OCI-LY7 (cell line): ENCODE results near the gene AHSG.
"Not testable (repeated sequence)": the region's sequence is repeated elsewhere in the genome, so short reads cannot be mapped to it uniquely, and the experiment has no call there.

Experiments
- EZH2phosphoT487 ChIP-seq: fragments of 200-600 bp; sonication (generic); IDR thresholded peaks from 2 replicates; pipeline ENCODE4 v1.6.1; 2018; ENCODE audit warnings: low read depth, borderline replicate concordance, mild to moderate bottlenecking, mixed run types, antibody characterized with exemption, low read length, moderate library complexity, mixed read lengths
- TF ChIP-seq, protein P1 (sequence below): fragments of 200-600 bp; sonication (generic); conservative IDR thresholded peaks from 2 replicates; pipeline ENCODE4 v1.5.1; 2014; ENCODE audit warnings: mild to moderate bottlenecking, antibody characterized with exemption, low read length, moderate library complexity, mixed read lengths

DNA sequence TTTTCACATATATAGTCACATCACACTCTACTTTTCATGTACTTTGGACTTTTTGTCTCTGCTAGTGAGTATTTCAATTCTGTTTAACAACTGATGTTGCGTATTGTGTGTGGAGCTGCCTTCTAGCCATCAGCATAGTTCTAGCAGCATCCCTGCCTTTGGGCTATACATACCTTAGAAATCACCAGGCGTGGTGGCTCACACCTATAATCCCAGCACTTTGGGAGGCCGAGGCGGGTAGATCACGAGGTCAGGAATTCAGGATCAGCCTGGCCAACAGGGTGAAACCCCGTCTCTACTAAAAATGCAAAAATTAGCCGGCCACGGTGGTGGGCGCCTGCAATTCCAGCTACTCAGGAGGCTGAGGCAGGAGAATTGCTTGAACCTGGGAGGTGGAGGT, 26.6 kb upstream of the AHSG start:
- TF ChIP-seq, protein P1, sequence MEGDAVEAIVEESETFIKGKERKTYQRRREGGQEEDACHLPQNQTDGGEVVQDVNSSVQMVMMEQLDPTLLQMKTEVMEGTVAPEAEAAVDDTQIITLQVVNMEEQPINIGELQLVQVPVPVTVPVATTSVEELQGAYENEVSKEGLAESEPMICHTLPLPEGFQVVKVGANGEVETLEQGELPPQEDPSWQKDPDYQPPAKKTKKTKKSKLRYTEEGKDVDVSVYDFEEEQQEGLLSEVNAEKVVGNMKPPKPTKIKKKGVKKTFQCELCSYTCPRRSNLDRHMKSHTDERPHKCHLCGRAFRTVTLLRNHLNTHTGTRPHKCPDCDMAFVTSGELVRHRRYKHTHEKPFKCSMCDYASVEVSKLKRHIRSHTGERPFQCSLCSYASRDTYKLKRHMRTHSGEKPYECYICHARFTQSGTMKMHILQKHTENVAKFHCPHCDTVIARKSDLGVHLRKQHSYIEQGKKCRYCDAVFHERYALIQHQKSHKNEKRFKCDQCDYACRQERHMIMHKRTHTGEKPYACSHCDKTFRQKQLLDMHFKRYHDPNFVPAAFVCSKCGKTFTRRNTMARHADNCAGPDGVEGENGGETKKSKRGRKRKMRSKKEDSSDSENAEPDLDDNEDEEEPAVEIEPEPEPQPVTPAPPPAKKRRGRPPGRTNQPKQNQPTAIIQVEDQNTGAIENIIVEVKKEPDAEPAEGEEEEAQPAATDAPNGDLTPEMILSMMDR, result not testable (repeated sequence)
- not testable (repeated sequence) for TF ChIP-seq EZH2phosphoT487
